Endothelial cell of umbilical vein (primary cell): ENCODE results near the gene LAMC1. TPM values are rescaled to one million over a fixed set of nuclear protein-coding genes. Genes with fewer than 3 reads are reported as not detected.
A peak's percentile ranks its signal among the peaks of the same experiment; 100 is the strongest.

Source experiments
- BruUV-seq: library from RNA; stranded (reverse); fragments of 400-500 nt; replicated peaks from 2 replicates; lab custom pipeline; 2021; lab: Mats Ljungman, UMichigan
- CTCF ChIA-PET: fragments of 300-600, 350-600 bp; sonication (Branson Sonifier 250); formaldehyde crosslinking; loops from one replicate; lab custom pipeline; 2021; ENCODE audit warnings: antibody characterized with exemption, inconsistent platforms; lab: Charles Lee
- POLR2A ChIA-PET: fragments of 300-600, 350-600 bp; sonication (Branson Sonifier 250); formaldehyde crosslinking; loops from one replicate; lab custom pipeline; 2021; ENCODE audit warnings: antibody characterized with exemption, inconsistent platforms; lab: Charles Lee
- DNase-seq: peaks from one replicate; pipeline ENCODE4 v3.0.0-alpha.2; 2011; ENCODE audit warnings: low read depth, low spot score
- FAIRE-seq: peaks from 2 replicates; lab custom pipeline; 2011; peaks lifted over from hg19 to GRCh38; lab: Jason Lieb, UNC
- H2AFZ ChIP-seq: 2 replicates; pipeline ENCODE4 v1.6.0; 2012; ENCODE audit warnings: low read depth, low read length, control low read depth, inconsistent platforms
- H3K27ac ChIP-seq: 2 replicates; pipeline ENCODE4 v1.5.1; 2011; ENCODE audit warnings: low read depth, mild to moderate bottlenecking, control low read depth, low read length, moderate library complexity; ENCODE audit not compliant: insufficient read depth
- H3K27me3 ChIP-seq, 2 experiments: 2 replicates each; pipeline versions ENCODE4 v1.6.0 to v1.6.1; 2011; ENCODE audit warnings: low read length in 2 of 2, mixed read lengths in 1 of 2; ENCODE audit not compliant: control insufficient read depth in 2 of 2, insufficient read depth in 2 of 2
- H3K36me3 ChIP-seq, 2 experiments: 2 replicates in 1 of 2; 3 replicates in 1 of 2; pipeline ENCODE4 v1.5.1; 2011; ENCODE audit warnings: low read length in 2 of 2, mild to moderate bottlenecking in 1 of 2, moderate library complexity in 1 of 2; ENCODE audit not compliant: control insufficient read depth in 2 of 2, insufficient read depth in 2 of 2; ENCODE audit errors: extremely low read depth in 1 of 2
- H3K4me1 ChIP-seq: 3 replicates; pipeline ENCODE4 v1.5.1; 2011; ENCODE audit warnings: mild to moderate bottlenecking, low read length; ENCODE audit not compliant: control insufficient read depth, insufficient read depth; ENCODE audit errors: extremely low read depth
- H3K4me2 ChIP-seq: 2 replicates; pipeline ENCODE4 v1.6.1; 2011; ENCODE audit warnings: low read length, control low read depth, mixed read lengths; ENCODE audit not compliant: insufficient read depth
- H3K4me3 ChIP-seq, 3 experiments: fragments of 200-600 bp in 1 of 3; sonication (generic), shearing (Covaris generic) in 1 of 3; replicated peaks in 1 of 3; 2 replicates each; pipeline ENCODE4 v1.5.1; 2011 to 2016; ENCODE audit warnings: control low read depth in 3 of 3, low read length in 3 of 3, mild to moderate bottlenecking in 2 of 3, inconsistent platforms in 1 of 3, low read depth in 1 of 3, moderate library complexity in 1 of 3; ENCODE audit not compliant: insufficient read depth in 1 of 3
- H3K79me2 ChIP-seq: 2 replicates; pipeline ENCODE4 v1.6.0; 2012; ENCODE audit warnings: low read length, inconsistent platforms; ENCODE audit not compliant: control insufficient read depth, insufficient read depth
- H3K9ac ChIP-seq: replicated peaks from 2 replicates; pipeline ENCODE3; 2011; ENCODE audit warnings: low read length, control low read depth; ENCODE audit not compliant: insufficient read depth; ENCODE audit errors: extremely low read depth
- H3K9me1 ChIP-seq: replicated peaks from 3 replicates; pipeline ENCODE4 v1.6.0; 2011; ENCODE audit warnings: mild to moderate bottlenecking, low read length; ENCODE audit not compliant: control insufficient read depth, insufficient read depth; ENCODE audit errors: extremely low read depth
- H3K9me3 ChIP-seq: replicated peaks from 2 replicates; pipeline ENCODE4 v1.5.1; 2012; ENCODE audit warnings: low read length, inconsistent platforms; ENCODE audit not compliant: control insufficient read depth, insufficient read depth
- H4K20me1 ChIP-seq: replicated peaks from 2 replicates; pipeline ENCODE3; 2011; ENCODE audit warnings: mild to moderate bottlenecking, low read length; ENCODE audit not compliant: control insufficient read depth, insufficient read depth; ENCODE audit errors: extremely low read depth
- FOS ChIP-seq: IDR thresholded peaks from 2 replicates; pipeline ENCODE4 v1.6.1; 2011; ENCODE audit warnings: mild to moderate bottlenecking, low read length, moderate library complexity, borderline replicate concordance; ENCODE audit not compliant: insufficient read depth
- JUN ChIP-seq: IDR thresholded peaks from 2 replicates; pipeline ENCODE4 v1.6.1; 2011; ENCODE audit warnings: borderline replicate concordance, low read depth; ENCODE audit not compliant: insufficient read length, insufficient read depth
- MAX ChIP-seq: IDR thresholded peaks from 2 replicates; pipeline ENCODE4 v1.6.1; 2011; ENCODE audit not compliant: insufficient read depth, insufficient read length
- MYC ChIP-seq: IDR thresholded peaks from one replicate; pipeline ENCODE4 v1.6.1; 2011; ENCODE audit warnings: mild to moderate bottlenecking, low read depth, low read length
- POLR2A ChIP-seq: IDR thresholded peaks from 2 replicates; pipeline ENCODE4 v1.6.1; 2012; ENCODE audit warnings: low read depth, mild to moderate bottlenecking, control low read depth, low read length
- POLR2AphosphoS5 ChIP-seq: IDR thresholded peaks from 2 replicates; pipeline ENCODE4 v1.6.1; 2012; ENCODE audit warnings: low read depth, mild to moderate bottlenecking, control low read depth, low read length, moderate library complexity; ENCODE audit not compliant: insufficient read depth
- dilution Hi-C: fragments of 300-500 bp; cut with MboI; formaldehyde crosslinking; loops from one replicate; pipeline ENCODE4 v1.15.0; 2019; ENCODE audit warnings: low sequenced_read_pairs; ENCODE audit not compliant: extremely low pct_ligation_motif_present
- intact Hi-C: fragments of 100-400 bp; cut with micrococcal nuclease; formaldehyde crosslinking; loops from one replicate; pipeline ENCODE4 v1.10.0; 2022
- polyA plus RNA-seq, 4 experiments: library from polyadenylated mRNA; depleted of rRNA in 3 of 4; stranded (reverse) in 3 of 4; unstranded in 1 of 4; fragments of >200 nt; gene quantifications; 2 replicates each; pipeline versions ENCODE4 v1.2.1 to v1.2.3, GENCODE V29; 2011 to 2012; ENCODE audit warnings: missing spikeins in 1 of 4
- total RNA-seq: library from RNA; stranded (reverse); gene quantifications from 2 replicates; pipeline ENCODE4 v1.2.3, GENCODE V29; 2021

Gene LAMC1
- total and polyA plus RNA-seq, 2 donors (not counting 3 experiments of a cell fraction or from before 2014, with no cell fraction given), result 92.5 to 216 TPM

- dilution Hi-C loops (no loop called here), intact Hi-C loops (loop anchor here (1.0 to 5.0 kb wide), 8 partner anchors 25 to 333 kb away; partner anchors contain the start of genes LAMC2 and SMG7)
- TF ChIP-seq MYC (no peak), POLR2AphosphoS5 (peak; percentile 78), POLR2A (peak; percentile 82), JUN (peak; percentile 99), MAX (no peak), FOS (peak; percentile 91)
- BruUV-seq, result TSS peak; percentile 86
- ChIA-PET CTCF (interaction anchor here (0.7 to 2.3 kb wide), 9 partner anchors 9 to 177 kb away, joined by 3 to 16 read pairs (median 5); partner anchors contain the start of gene LAMC2), POLR2A (no interaction called here)
- FAIRE-seq (peak; percentile 90), DNase-seq (peak; percentile 96)
- Histone ChIP-seq H3K9me3 (no peaks in the 10 kb centered on the region), H3K4me1 (peaks cover 25% of the 10 kb centered on the region), H3K27me3 (no peaks in the 10 kb centered on the region), H3K4me2 (peak overlapping the region; percentile 74), H3K27ac (peak overlapping the region; percentile 94), H3K79me2 (no peaks in the 10 kb centered on the region), H3K9me1 (no peaks in the 10 kb centered on the region), H3K36me3 (peaks cover 20 to 48% of the 10 kb centered on the region in 2 experiments), H4K20me1 (no peaks in the 10 kb centered on the region), H2AFZ (no peak overlapping the region), H3K4me3 (peak overlapping the region in 1 of 3 experiments; percentile 19), H3K9ac (peak overlapping the region; percentile 69)
Measured at GRCh38 chr1:183139281-183139942, 116.2 kb downstream of the LAMC1 start.

- no peak overlapping the region for H2AFZ ChIP-seq
- no TSS peak for BruUV-seq
- H3K36me3 ChIP-seq, result peaks cover 17 to 42% of the 10 kb centered on the region in 2 experiments
- no peaks in the 10 kb centered on the region for H4K20me1 ChIP-seq
- H3K4me1 ChIP-seq, result peaks cover 25% of the 10 kb centered on the region
- no peak for FAIRE-seq
- no peaks in the 10 kb centered on the region for H3K27me3 ChIP-seq
- peak overlapping the region; percentile 94 for H3K27ac ChIP-seq
- TF ChIP-seq FOS (no peak), POLR2AphosphoS5 (no peak), POLR2A (no peak), MAX (no peak)
- no peaks in the 10 kb centered on the region for H3K79me2 ChIP-seq
- no peaks in the 10 kb centered on the region for H3K9me3 ChIP-seq
- dilution Hi-C loops, result no loop called here
- H3K9me1 ChIP-seq, result no peaks in the 10 kb centered on the region
- intact Hi-C loops, result no loop called here
- ChIA-PET CTCF (interaction anchor here (2.1 to 2.3 kb wide), 2 partner anchors 87 to 94 kb away, joined by 11 to 16 read pairs; no protein-coding TSS in a partner anchor), POLR2A (no interaction called here)
- peak; percentile 16 for DNase-seq
- H3K4me3 ChIP-seq, result no peak overlapping the region
- H3K4me2 ChIP-seq, result no peak overlapping the region
- H3K9ac ChIP-seq, result no peak overlapping the region
Measured at GRCh38 chr1:183140633-183141032, 117.4 kb downstream of the LAMC1 start.
